Trophoblast cell (in vitro differentiated cells and primary cell): ENCODE results near the gene C6orf89.
A peak's percentile ranks its signal among the peaks of the same experiment; 100 is the strongest.

Experiments
- DNase-seq, 2 donors: peaks; one replicate each; pipeline ENCODE4 v3.0.0-alpha.2; 2016
- H2AFZ ChIP-seq: 2 replicates; pipeline ENCODE4 v1.6.1; 2013; ENCODE audit warnings: low read length, moderate library complexity, mild to moderate bottlenecking; ENCODE audit not compliant: insufficient read depth, poor library complexity
- H2AK5ac ChIP-seq: 2 replicates; pipeline ENCODE4 v1.6.1; 2013; ENCODE audit warnings: mild to moderate bottlenecking, low read length
- H2BK120ac ChIP-seq: 2 replicates; pipeline ENCODE4 v1.6.1; 2013; ENCODE audit warnings: low read length, mild to moderate bottlenecking, moderate library complexity; ENCODE audit not compliant: insufficient read depth, poor library complexity
- H2BK12ac ChIP-seq: 2 replicates; pipeline ENCODE4 v1.6.1; 2013; ENCODE audit warnings: mild to moderate bottlenecking, low read length, moderate library complexity
- H2BK5ac ChIP-seq: 2 replicates; pipeline ENCODE4 v1.6.1; 2013; ENCODE audit warnings: low read length, low read depth, moderate library complexity, mild to moderate bottlenecking; ENCODE audit not compliant: poor library complexity
- H3K14ac ChIP-seq: 2 replicates; pipeline ENCODE4 v1.6.1; 2013; ENCODE audit warnings: mild to moderate bottlenecking, low read length
- H3K18ac ChIP-seq: 2 replicates; pipeline ENCODE4 v1.6.1; 2013; ENCODE audit warnings: mild to moderate bottlenecking, low read length
- H3K23ac ChIP-seq: 2 replicates; pipeline ENCODE4 v1.6.1; 2013; ENCODE audit warnings: low read length
- H3K27ac ChIP-seq: 2 replicates; pipeline ENCODE4 v1.5.1; 2013; ENCODE audit warnings: low read depth, mild to moderate bottlenecking, inconsistent platforms, low read length, moderate library complexity
- H3K27me3 ChIP-seq: 2 replicates; pipeline ENCODE4 v1.6.1; 2013; ENCODE audit warnings: inconsistent platforms, mild to moderate bottlenecking, low read length, moderate library complexity; ENCODE audit not compliant: insufficient read depth
- H3K36me3 ChIP-seq, 2 experiments: 1 replicate in 1 of 2; 2 replicates in 1 of 2; pipeline ENCODE4 v1.6.1; 2013; ENCODE audit warnings: low read length in 2 of 2, mild to moderate bottlenecking in 2 of 2, moderate library complexity in 1 of 2; ENCODE audit not compliant: insufficient read depth in 2 of 2, control insufficient read depth in 1 of 2
- H3K4ac ChIP-seq: 2 replicates; pipeline ENCODE4 v1.6.1; 2013; ENCODE audit warnings: low read depth, mild to moderate bottlenecking, low read length, moderate library complexity
- H3K4me1 ChIP-seq, 2 experiments: 1 replicate in 1 of 2; 2 replicates in 1 of 2; pipeline ENCODE4 v1.6.1; 2013; ENCODE audit warnings: low read length in 2 of 2, mild to moderate bottlenecking in 2 of 2, moderate library complexity in 1 of 2; ENCODE audit not compliant: insufficient read depth in 2 of 2, control insufficient read depth in 1 of 2
- H3K4me2 ChIP-seq: 2 replicates; pipeline ENCODE4 v1.6.1; 2013; ENCODE audit warnings: inconsistent platforms, mild to moderate bottlenecking, low read length, moderate library complexity
- H3K4me3 ChIP-seq: 2 replicates; pipeline ENCODE4 v1.5.1; 2013; ENCODE audit warnings: mild to moderate bottlenecking, low read depth, low read length, inconsistent platforms
- H3K79me1 ChIP-seq: one replicate; pipeline ENCODE4 v1.6.1; 2013; ENCODE audit warnings: low read length
- H3K79me2 ChIP-seq: 2 replicates; pipeline ENCODE4 v1.6.1; 2013; ENCODE audit warnings: low read length, mild to moderate bottlenecking; ENCODE audit not compliant: control insufficient read depth, insufficient read depth, poor library complexity
- H3K9ac ChIP-seq: 2 replicates; pipeline ENCODE4 v1.6.1; 2013; ENCODE audit warnings: mild to moderate bottlenecking, low read length
- H3K9me3 ChIP-seq: 2 replicates; pipeline ENCODE4 v1.6.1; 2013; ENCODE audit warnings: low read depth, mild to moderate bottlenecking, control low read depth, inconsistent platforms, low read length; ENCODE audit not compliant: insufficient read depth
- H4K12ac ChIP-seq: 2 replicates; pipeline ENCODE4 v1.6.1; 2013; ENCODE audit warnings: low read depth, mild to moderate bottlenecking, low read length, moderate library complexity
- H4K8ac ChIP-seq: 2 replicates; pipeline ENCODE4 v1.6.1; 2013; ENCODE audit warnings: low read depth, mild to moderate bottlenecking, low read length, moderate library complexity
- H4K91ac ChIP-seq: one replicate; pipeline ENCODE4 v1.6.1; 2013; ENCODE audit warnings: low read depth, mild to moderate bottlenecking, low read length, moderate library complexity
- WGBS: extraction: QIAGEN DNeasy Blood & Tissue Kit; methylation state at CpG from one replicate; pipeline ENCODE4 v1.1.7; 2013; ENCODE audit warnings: missing lambda C conversion rate; ENCODE audit not compliant: insufficient read length, insufficient coverage; ENCODE audit errors: extremely low coverage; 5-methylcytosine and 5-hydroxymethylcytosine counted together

C6orf89 gene

DNA sequence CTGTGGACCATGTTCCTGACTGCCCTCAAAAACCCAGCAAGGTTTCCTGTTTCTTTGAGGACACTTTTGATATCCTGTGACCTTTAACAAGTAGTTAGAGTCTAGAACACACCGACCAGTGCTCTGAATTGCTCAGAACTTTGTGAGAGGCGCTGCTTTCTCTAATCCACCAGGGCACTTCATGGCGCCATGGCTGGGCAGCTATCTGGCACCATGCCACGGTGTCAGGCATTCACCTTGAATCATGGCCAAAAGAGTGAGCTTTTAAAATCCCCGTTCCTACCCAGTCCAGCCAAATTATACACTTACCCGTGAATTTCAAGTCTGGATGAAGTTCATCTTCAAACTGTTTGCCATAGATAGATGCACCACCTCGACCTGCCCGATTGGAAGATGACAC is 29.5 kb upstream of the C6orf89 start:
- Histone ChIP-seq H2BK120ac (no peak overlapping the region), H4K12ac (no peak overlapping the region), H3K4me3 (no peak overlapping the region), H3K4me1 (peaks cover 22 to 30% of the 10 kb centered on the region in 2 experiments), H3K18ac (no peak overlapping the region), H2BK5ac (no peak overlapping the region), H3K9me3 (no peaks in the 10 kb centered on the region), H3K27me3 (no peaks in the 10 kb centered on the region), H3K79me2 (no peaks in the 10 kb centered on the region), H3K79me1 (peaks cover 3% of the 10 kb centered on the region), H2BK12ac (no peak overlapping the region), H2AFZ (no peak overlapping the region), H3K4me2 (no peak overlapping the region), H3K9ac (no peak overlapping the region), H3K27ac (no peak overlapping the region), H4K8ac (no peak overlapping the region), H3K36me3 (peaks cover 2 to 12% of the 10 kb centered on the region in 2 experiments), H3K4ac (no peak overlapping the region), H3K14ac (no peak overlapping the region), H4K91ac (no peak overlapping the region), H3K23ac (no peak overlapping the region), H2AK5ac (no peak overlapping the region)
- WGBS = no CpG with 5 or more reads among the region's 8 CpGs
- DNase-seq = no peak

DNA sequence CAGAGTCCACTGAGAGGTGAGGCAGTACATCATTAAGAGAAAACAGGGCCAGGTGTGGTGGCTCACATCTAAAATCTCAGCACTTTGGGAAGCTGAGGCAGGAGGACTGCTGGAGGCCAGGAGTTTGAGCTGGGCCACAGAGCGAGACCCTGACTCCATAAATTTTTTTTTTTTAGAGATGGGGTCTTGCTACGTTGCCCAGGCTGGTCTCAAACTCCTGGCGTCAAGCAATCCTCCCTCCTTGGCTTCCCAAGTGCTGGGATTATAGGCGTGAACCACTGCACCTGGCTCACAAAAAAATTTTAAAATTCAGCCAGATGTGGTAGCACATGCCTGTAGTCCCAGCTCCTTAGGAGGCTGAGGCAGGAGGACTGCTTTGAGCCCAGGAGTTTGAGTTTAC is 28.4 kb upstream of the C6orf89 start:
- H3K27me3 ChIP-seq = no peaks in the 10 kb centered on the region
- no peak overlapping the region for H4K8ac ChIP-seq
- H3K79me1 ChIP-seq = peaks cover 2% of the 10 kb centered on the region
- H3K18ac ChIP-seq = no peak overlapping the region
- H2BK5ac ChIP-seq = no peak overlapping the region
- peaks cover 2 to 12% of the 10 kb centered on the region in 2 experiments for H3K36me3 ChIP-seq
- no peak overlapping the region for H2AFZ ChIP-seq
- no peak overlapping the region for H3K14ac ChIP-seq
- no peak overlapping the region for H4K91ac ChIP-seq
- no peak overlapping the region for H3K9ac ChIP-seq
- H2BK12ac ChIP-seq = peak overlapping the region; percentile 23
- no peaks in the 10 kb centered on the region for H3K79me2 ChIP-seq
- no CpG with 5 or more reads among the region's 4 CpGs for WGBS
- no peak overlapping the region for H2BK120ac ChIP-seq
- H3K4me1 ChIP-seq = peaks cover 22 to 30% of the 10 kb centered on the region in 2 experiments
- H3K27ac ChIP-seq = no peak overlapping the region
- no peak for DNase-seq
- H4K12ac ChIP-seq = no peak overlapping the region
- no peak overlapping the region for H3K4ac ChIP-seq
- no peaks in the 10 kb centered on the region for H3K9me3 ChIP-seq
- H3K4me3 ChIP-seq = no peak overlapping the region
- H2AK5ac ChIP-seq = no peak overlapping the region
- no peak overlapping the region for H3K4me2 ChIP-seq
- H3K23ac ChIP-seq = no peak overlapping the region

DNA sequence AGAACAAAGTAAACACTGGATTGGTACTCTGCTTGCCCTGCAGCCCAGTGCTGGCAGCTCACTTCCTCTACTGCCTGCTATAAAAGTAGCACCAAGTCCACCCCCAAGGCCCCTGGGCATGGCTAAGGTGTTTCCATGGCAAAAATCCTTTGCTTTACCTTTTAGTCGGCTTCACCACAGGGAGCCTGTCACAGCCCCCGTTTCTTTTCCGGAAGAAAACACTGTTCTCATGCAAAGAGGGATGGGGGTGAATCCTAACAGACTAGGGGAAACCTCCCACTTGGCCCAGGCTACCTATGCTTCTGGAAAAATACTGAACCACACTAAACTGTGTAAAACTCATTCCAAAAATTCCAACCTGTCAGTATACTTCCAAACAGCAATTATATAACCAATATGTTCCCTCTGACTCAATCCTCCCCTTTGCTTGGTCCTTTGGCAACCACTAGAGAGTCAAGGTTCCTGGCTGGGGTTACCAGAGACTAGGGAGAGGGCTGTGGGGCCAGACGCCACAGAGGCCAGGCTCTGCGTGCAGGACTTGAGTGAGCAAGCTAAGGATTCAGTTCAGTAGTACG is 27.3 kb upstream of the C6orf89 start:
- peak overlapping the region; percentile 54 for H4K12ac ChIP-seq
- H3K79me1 ChIP-seq = no peaks in the 10 kb centered on the region
- no peak overlapping the region for H3K9ac ChIP-seq
- peaks cover 15 to 22% of the 10 kb centered on the region in 2 experiments for H3K4me1 ChIP-seq
- H3K27ac ChIP-seq = peak overlapping the region; percentile 4
- H2AK5ac ChIP-seq = no peak overlapping the region
- no peak overlapping the region for H3K23ac ChIP-seq
- WGBS = no CpG with 5 or more reads among the region's 6 CpGs
- peak overlapping the region; percentile 38 for H4K91ac ChIP-seq
- H4K8ac ChIP-seq = peak overlapping the region; percentile 52
- no peaks in the 10 kb centered on the region for H3K27me3 ChIP-seq
- no peak overlapping the region for H2AFZ ChIP-seq
- no peak overlapping the region for H3K4me3 ChIP-seq
- no peaks in the 10 kb centered on the region for H3K79me2 ChIP-seq
- H2BK5ac ChIP-seq = no peak overlapping the region
- no peak overlapping the region for H3K18ac ChIP-seq
- no peak for DNase-seq
- H3K36me3 ChIP-seq = peaks cover 4 to 19% of the 10 kb centered on the region in 2 experiments
- H3K4ac ChIP-seq = no peak overlapping the region
- peak overlapping the region; percentile 65 for H3K14ac ChIP-seq
- no peak overlapping the region for H3K4me2 ChIP-seq
- H2BK12ac ChIP-seq = peak overlapping the region; percentile 51
- H3K9me3 ChIP-seq = peaks cover under 1% of the 10 kb centered on the region
- H2BK120ac ChIP-seq = peak overlapping the region; percentile 34

DNA sequence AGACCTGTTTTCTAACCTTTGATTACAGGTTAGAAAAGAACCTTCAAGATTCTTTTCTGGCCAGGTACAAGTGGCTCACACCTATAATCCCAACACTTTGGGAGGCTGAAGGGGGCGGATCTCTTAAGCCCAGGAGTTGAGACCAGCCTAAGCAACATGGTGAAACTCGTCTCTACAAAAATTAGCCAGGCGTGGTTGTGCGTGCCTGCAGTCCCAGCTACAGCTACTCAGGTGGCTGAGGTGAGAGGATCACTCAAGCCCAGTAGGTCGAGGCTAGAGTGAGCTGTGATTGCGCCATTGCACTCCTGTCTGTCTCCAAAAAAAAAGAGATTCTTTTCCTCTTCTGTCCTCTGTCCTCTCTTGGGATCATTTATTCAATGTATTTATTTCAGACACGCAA is 25.6 kb upstream of the C6orf89 start:
- H3K36me3 ChIP-seq = peaks cover 4 to 17% of the 10 kb centered on the region in 2 experiments
- no peak overlapping the region for H2BK5ac ChIP-seq
- peaks cover 3% of the 10 kb centered on the region for H3K9me3 ChIP-seq
- H3K4me1 ChIP-seq = peaks cover 14 to 21% of the 10 kb centered on the region in 2 experiments
- H3K27ac ChIP-seq = no peak overlapping the region
- H4K8ac ChIP-seq = no peak overlapping the region
- H3K23ac ChIP-seq = no peak overlapping the region
- no peak overlapping the region for H3K4me2 ChIP-seq
- whole genome bisulfite sequencing = no CpG with 5 or more reads among the region's 7 CpGs
- no peaks in the 10 kb centered on the region for H3K27me3 ChIP-seq
- H3K79me1 ChIP-seq = no peaks in the 10 kb centered on the region
- H4K12ac ChIP-seq = no peak overlapping the region
- H2AK5ac ChIP-seq = no peak overlapping the region
- no peak overlapping the region for H3K4ac ChIP-seq
- H4K91ac ChIP-seq = no peak overlapping the region
- no peak overlapping the region for H3K4me3 ChIP-seq
- no peak overlapping the region for H3K14ac ChIP-seq
- H2AFZ ChIP-seq = no peak overlapping the region
- no peaks in the 10 kb centered on the region for H3K79me2 ChIP-seq
- H2BK120ac ChIP-seq = no peak overlapping the region
- no peak overlapping the region for H3K18ac ChIP-seq
- no peak overlapping the region for H2BK12ac ChIP-seq
- DNase-seq = no peak
- H3K9ac ChIP-seq = no peak overlapping the region
